SK-N-DZ (cell line): ENCODE measurements around the gene PTPRK.

Source experiments
- DNase-seq: peaks from one replicate; pipeline ENCODE4 v3.0.0-alpha.2; 2015; ENCODE audit warnings: low spot score

The PTPRK gene

GRCh38 chr6:128249429-128249828 is 271.0 kb downstream of the PTPRK start:
- no peak for DNase-seq

GRCh38 chr6:128246472-128247260 is 273.7 kb downstream of the PTPRK start:
- DNase-seq = no peak

GRCh38 chr6:128244751-128245405 is 275.5 kb downstream of the PTPRK start:
- no peak for DNase-seq

- no peak for DNase-seq
Observed at GRCh38 chr6:128242765-128243403, 277.5 kb downstream of the PTPRK start.

GRCh38 chr6:128241216-128241615 is 279.2 kb downstream of the PTPRK start:
- DNase-seq = no peak

GRCh38 chr6:128240024-128240428 is 280.4 kb downstream of the PTPRK start:
- no peak for DNase-seq

GRCh38 chr6:128239146-128239545 is 281.3 kb downstream of the PTPRK start:
- DNase-seq = no peak

GRCh38 chr6:128238225-128238624 is 282.2 kb downstream of the PTPRK start:
- DNase-seq = no peak

GRCh38 chr6:128235556-128235955 is 284.8 kb downstream of the PTPRK start:
- no peak for DNase-seq

- DNase-seq = no peak
Observed at GRCh38 chr6:128233531-128233930, 286.9 kb downstream of the PTPRK start.

GRCh38 chr6:128230267-128230989 is 290.0 kb downstream of the PTPRK start:
- DNase-seq = no peak

GRCh38 chr6:128225612-128226011 is 294.8 kb downstream of the PTPRK start:
- no peak for DNase-seq

GRCh38 chr6:128216917-128217316 is 303.5 kb downstream of the PTPRK start:
- DNase-seq = no peak

- DNase-seq = no peak
Observed at GRCh38 chr6:128209771-128210170, 310.6 kb downstream of the PTPRK start.

- DNase-seq = no peak
Observed at GRCh38 chr6:128208851-128209580, 311.4 kb downstream of the PTPRK start.

GRCh38 chr6:128208078-128208477 is 312.3 kb downstream of the PTPRK start:
- no peak for DNase-seq

- peak; percentile 5 for DNase-seq
Observed at GRCh38 chr6:128206610-128207426, 313.6 kb downstream of the PTPRK start.

GRCh38 chr6:128204616-128205015 is 315.8 kb downstream of the PTPRK start:
- DNase-seq = no peak

- no peak for DNase-seq
Observed at GRCh38 chr6:128202169-128202765, 318.1 kb downstream of the PTPRK start.

GRCh38 chr6:128200789-128201188 is 319.6 kb downstream of the PTPRK start:
- DNase-seq = no peak
